Stomach (tissue), 4 donors: Measurements from ENCODE around the gene RASSF5.
"Not testable (repeated sequence)": the region's sequence is repeated elsewhere in the genome, so short reads cannot be mapped to it uniquely, and the experiment has no call there.

Experiments used
- POLR2A ChIP-seq, 4 donors: fragments of 450-650 bp; IDR thresholded peaks; one replicate each; pipeline ENCODE4 v1.6.1; 2016; ENCODE audit warnings: antibody characterized with exemption in 4 of 4, control low read depth in 2 of 4, mild to moderate bottlenecking in 1 of 4, moderate library complexity in 1 of 4
- POLR2AphosphoS5 ChIP-seq, 3 donors: sonication (generic); formaldehyde crosslinking; IDR thresholded peaks; one replicate each; pipeline ENCODE4 v1.6.1; 2016; ENCODE audit warnings: antibody characterized with exemption in 3 of 3
- TF ChIP-seq, protein P1 (sequence below), 7 experiments: fragments of 450-650 bp in 4 of 7; fragments of 200-600 bp in 3 of 7; sonication (generic) in 3 of 7; IDR thresholded peaks; one replicate each; pipeline ENCODE4 v1.5.1; 2016 to 2019; ENCODE audit warnings: antibody characterized with exemption in 7 of 7, control low read depth in 2 of 7, mild to moderate bottlenecking in 1 of 7

- TF ChIP-seq, protein P1, sequence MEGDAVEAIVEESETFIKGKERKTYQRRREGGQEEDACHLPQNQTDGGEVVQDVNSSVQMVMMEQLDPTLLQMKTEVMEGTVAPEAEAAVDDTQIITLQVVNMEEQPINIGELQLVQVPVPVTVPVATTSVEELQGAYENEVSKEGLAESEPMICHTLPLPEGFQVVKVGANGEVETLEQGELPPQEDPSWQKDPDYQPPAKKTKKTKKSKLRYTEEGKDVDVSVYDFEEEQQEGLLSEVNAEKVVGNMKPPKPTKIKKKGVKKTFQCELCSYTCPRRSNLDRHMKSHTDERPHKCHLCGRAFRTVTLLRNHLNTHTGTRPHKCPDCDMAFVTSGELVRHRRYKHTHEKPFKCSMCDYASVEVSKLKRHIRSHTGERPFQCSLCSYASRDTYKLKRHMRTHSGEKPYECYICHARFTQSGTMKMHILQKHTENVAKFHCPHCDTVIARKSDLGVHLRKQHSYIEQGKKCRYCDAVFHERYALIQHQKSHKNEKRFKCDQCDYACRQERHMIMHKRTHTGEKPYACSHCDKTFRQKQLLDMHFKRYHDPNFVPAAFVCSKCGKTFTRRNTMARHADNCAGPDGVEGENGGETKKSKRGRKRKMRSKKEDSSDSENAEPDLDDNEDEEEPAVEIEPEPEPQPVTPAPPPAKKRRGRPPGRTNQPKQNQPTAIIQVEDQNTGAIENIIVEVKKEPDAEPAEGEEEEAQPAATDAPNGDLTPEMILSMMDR (IDR thresholded peaks at IDR 0.05), result not testable (repeated sequence)
- not testable (repeated sequence) for TF ChIP-seq POLR2A, POLR2AphosphoS5 (IDR thresholded peaks at IDR 0.05)
Observed at GRCh38 chr1:206581114-206581497, 73.8 kb downstream of the RASSF5 start.
